Thyroid gland (tissue), 4 donors: ENCODE results near the gene GALR1.

ENCODE experiments used
- POLR2A ChIP-seq, 2 donors: fragments of 450-650 bp; IDR thresholded peaks; one replicate each; pipeline ENCODE4 v1.6.1; 2017; ENCODE audit warnings: antibody characterized with exemption in 2 of 2, mild to moderate bottlenecking in 2 of 2, moderate library complexity in 1 of 2
- TF ChIP-seq, protein P1 (sequence below), 6 experiments: fragments of 200-600 bp in 3 of 6; fragments of 450-650 bp in 3 of 6; sonication (generic) in 3 of 6; IDR thresholded peaks; one replicate each; pipeline ENCODE4 v1.5.1; 2016 to 2019; ENCODE audit warnings: antibody characterized with exemption in 6 of 6, mild to moderate bottlenecking in 2 of 6, inconsistent platforms in 1 of 6, moderate library complexity in 1 of 6

DNA sequence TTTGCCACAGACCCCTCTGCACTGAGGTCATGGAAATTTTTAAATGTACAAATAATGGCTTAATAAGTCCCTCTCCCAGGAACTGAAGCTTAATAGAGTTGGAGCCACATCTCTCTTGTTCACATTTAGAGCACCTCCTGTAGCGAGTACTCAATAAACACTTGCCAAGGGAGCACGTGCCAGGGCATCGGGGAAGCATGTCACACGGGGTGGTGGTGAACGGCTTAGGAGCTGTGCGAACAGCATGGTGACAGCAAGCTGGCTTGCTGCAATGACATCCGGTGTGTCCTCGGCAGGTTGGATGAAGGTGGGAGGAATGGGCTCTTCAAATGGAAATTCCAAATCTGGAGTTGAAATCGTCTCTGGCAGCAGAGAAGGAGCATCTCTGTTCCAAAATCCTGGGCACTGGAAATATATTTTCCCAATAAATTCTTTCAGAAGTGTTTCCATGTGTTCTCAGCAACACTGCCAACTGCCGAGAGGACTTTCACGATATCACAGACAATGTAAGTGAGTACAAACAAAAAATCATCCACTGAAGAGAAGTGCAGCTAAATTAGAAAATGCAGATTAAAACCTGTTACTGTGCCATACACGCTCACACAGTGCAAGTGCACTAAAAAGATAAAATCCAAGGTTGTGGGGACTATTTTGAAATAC is 74.1 kb downstream of the GALR1 start:
- TF ChIP-seq, protein P1, sequence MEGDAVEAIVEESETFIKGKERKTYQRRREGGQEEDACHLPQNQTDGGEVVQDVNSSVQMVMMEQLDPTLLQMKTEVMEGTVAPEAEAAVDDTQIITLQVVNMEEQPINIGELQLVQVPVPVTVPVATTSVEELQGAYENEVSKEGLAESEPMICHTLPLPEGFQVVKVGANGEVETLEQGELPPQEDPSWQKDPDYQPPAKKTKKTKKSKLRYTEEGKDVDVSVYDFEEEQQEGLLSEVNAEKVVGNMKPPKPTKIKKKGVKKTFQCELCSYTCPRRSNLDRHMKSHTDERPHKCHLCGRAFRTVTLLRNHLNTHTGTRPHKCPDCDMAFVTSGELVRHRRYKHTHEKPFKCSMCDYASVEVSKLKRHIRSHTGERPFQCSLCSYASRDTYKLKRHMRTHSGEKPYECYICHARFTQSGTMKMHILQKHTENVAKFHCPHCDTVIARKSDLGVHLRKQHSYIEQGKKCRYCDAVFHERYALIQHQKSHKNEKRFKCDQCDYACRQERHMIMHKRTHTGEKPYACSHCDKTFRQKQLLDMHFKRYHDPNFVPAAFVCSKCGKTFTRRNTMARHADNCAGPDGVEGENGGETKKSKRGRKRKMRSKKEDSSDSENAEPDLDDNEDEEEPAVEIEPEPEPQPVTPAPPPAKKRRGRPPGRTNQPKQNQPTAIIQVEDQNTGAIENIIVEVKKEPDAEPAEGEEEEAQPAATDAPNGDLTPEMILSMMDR (IDR thresholded peaks at IDR 0.05) = no peak
- no peak for TF ChIP-seq POLR2A (IDR thresholded peaks at IDR 0.05)
